Activated CD8-positive, alpha-beta T cell treated with anti-CD3 and anti-CD28 coated beads for 36 hours (primary cell): ENCODE measurements around the gene CENPP. TPM values are rescaled to one million over a fixed set of nuclear protein-coding genes. Genes with fewer than 3 reads are reported as not detected.

ENCODE experiments used
- ATAC-seq: fragments of 200-7000 bp; cut with Tn5 transposase; one replicate; pipeline ENCODE4 v1.10.0; 2021; ENCODE audit warnings: mild to moderate bottlenecking, moderate library complexity
- CTCF ChIA-PET: fragments of 350-600 bp; sonication (Branson Sonifier 250); formaldehyde crosslinking; loops from one replicate; lab custom pipeline; 2021; ENCODE audit warnings: antibody characterized with exemption; lab: Charles Lee
- POLR2A ChIA-PET: fragments of 350-600 bp; sonication (Branson Sonifier 250); formaldehyde crosslinking; loops from one replicate; lab custom pipeline; 2021; ENCODE audit warnings: antibody characterized with exemption; lab: Charles Lee
- DNase-seq: peaks from one replicate; pipeline ENCODE4 v3.0.0-alpha.2; 2020
- H3K27ac Mint-ChIP-seq: one replicate; pipeline ENCODE4 v1.8.0; 2021; ENCODE audit warnings: mild to moderate bottlenecking, mixed read lengths
- H3K27me3 Mint-ChIP-seq: one replicate; pipeline ENCODE4 v1.8.0; 2021; ENCODE audit warnings: mixed read lengths
- H3K36me3 Mint-ChIP-seq: one replicate; pipeline ENCODE4 v1.8.0; 2021; ENCODE audit warnings: low read depth, mixed read lengths
- H3K4me1 Mint-ChIP-seq: one replicate; pipeline ENCODE4 v1.8.0; 2021; ENCODE audit warnings: low read depth, mixed read lengths
- H3K4me3 Mint-ChIP-seq: one replicate; pipeline ENCODE4 v1.8.0; 2021; ENCODE audit warnings: mild to moderate bottlenecking, moderate library complexity, mixed read lengths
- H3K9me3 Mint-ChIP-seq: one replicate; pipeline ENCODE4 v1.8.0; 2021; ENCODE audit warnings: mixed read lengths
- intact Hi-C: fragments of 100-400 bp; cut with micrococcal nuclease; formaldehyde crosslinking; loops from one replicate; pipeline ENCODE4 v1.10.0; 2022
- total RNA-seq, 2 experiments: library from RNA; stranded (reverse); gene quantifications; one replicate each; pipeline ENCODE4 v1.2.3, GENCODE V29; 2021
- TF ChIP-seq, protein P1 (sequence below): fragments of 200-600 bp; IDR thresholded peaks from one replicate; pipeline ENCODE4 v1.8.0; 2022; ENCODE audit warnings: antibody characterized with exemption, mild to moderate bottlenecking

The CENPP gene
- total RNA-seq, 2 experiments from 2014 or later: 22.5 to 28.7 TPM

DNA sequence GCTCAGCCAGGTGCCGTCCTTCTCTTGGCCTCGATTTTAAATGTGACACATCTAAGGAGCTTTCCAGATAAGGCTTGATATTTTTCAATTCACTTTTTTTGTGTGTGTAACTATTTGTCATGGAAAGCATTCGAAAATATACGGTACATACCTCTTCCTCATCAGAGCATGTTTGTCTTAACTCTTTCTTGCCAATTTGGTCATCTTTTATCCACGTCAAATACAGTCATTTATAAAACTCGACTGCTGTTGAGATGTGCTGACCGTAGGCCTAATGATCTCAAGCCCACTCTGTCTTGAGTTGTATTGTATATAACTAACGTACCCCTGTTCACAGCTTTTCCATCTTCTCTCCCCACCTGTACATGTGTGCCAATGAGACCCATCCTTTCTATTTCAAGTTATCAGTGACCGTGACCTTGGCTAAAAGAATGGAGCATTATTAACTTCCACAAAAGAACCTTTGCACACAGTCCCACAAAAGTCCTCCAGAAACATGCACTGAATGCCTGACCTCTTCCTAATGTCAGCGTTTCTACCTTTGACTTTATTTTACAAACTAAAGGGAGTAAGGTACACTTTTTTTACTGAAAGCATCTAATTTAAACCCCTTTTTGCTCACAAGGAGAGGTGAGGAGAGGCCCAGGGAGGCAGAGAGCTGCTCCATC is 282.6 kb downstream of the CENPP start:
- Mint-ChIP-seq H3K27ac (no peak overlapping the region), H3K9me3 (no peaks in the 10 kb centered on the region), H3K4me3 (no peak overlapping the region), H3K36me3 (peaks cover 16% of the 10 kb centered on the region), H3K27me3 (no peaks in the 10 kb centered on the region), H3K4me1 (no peaks in the 10 kb centered on the region)
- intact Hi-C loops: no loop called here
- DNase-seq (no peak), ATAC-seq (no peak)
- CTCF ChIA-PET: interaction anchor here (0.9 kb wide), 1 partner anchor 468 kb away, joined by 3 read pairs; no protein-coding TSS in a partner anchor
- TF ChIP-seq, protein P1, sequence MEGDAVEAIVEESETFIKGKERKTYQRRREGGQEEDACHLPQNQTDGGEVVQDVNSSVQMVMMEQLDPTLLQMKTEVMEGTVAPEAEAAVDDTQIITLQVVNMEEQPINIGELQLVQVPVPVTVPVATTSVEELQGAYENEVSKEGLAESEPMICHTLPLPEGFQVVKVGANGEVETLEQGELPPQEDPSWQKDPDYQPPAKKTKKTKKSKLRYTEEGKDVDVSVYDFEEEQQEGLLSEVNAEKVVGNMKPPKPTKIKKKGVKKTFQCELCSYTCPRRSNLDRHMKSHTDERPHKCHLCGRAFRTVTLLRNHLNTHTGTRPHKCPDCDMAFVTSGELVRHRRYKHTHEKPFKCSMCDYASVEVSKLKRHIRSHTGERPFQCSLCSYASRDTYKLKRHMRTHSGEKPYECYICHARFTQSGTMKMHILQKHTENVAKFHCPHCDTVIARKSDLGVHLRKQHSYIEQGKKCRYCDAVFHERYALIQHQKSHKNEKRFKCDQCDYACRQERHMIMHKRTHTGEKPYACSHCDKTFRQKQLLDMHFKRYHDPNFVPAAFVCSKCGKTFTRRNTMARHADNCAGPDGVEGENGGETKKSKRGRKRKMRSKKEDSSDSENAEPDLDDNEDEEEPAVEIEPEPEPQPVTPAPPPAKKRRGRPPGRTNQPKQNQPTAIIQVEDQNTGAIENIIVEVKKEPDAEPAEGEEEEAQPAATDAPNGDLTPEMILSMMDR: no peak
- POLR2A ChIA-PET: interaction anchor here (1.1 kb wide), 1 partner anchor 11 kb away, joined by 3 read pairs; no protein-coding TSS in a partner anchor

DNA sequence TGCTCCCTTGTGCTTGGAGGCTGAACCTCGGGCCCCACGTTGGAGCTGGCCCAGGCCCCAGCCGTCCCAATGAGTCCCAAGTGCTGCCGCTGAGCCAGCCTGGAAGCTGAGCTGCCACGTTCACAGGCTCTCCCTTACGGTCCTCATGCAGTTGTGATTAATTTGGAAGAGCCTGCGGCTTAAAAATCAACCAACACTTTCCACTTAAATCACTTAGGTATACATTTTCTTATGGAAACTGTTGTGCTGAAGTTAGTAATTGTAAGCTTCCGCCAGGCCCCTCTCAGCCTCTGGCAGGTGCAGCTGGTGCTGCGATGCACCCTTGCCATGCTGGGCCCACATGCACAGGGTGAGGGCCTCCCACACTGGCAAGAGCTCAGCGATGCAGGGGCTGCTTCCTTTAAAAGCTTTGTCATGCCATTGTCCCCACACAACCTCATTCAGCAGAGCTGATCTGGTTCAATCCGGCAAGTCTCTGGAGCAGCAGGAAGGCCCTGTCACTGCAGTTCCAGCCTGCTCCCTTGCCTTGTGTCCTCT is 283.2 kb downstream of the CENPP start:
- intact Hi-C loops: no loop called here
- ATAC-seq (no peak), DNase-seq (no peak)
- no peaks in the 10 kb centered on the region for H3K27me3 Mint-ChIP-seq
- H3K4me1 Mint-ChIP-seq: no peaks in the 10 kb centered on the region
- H3K4me3 Mint-ChIP-seq: no peak overlapping the region
- CTCF ChIA-PET: no interaction called here
- POLR2A ChIA-PET: interaction anchor here (1.1 kb wide), 1 partner anchor 11 kb away, joined by 3 read pairs; no protein-coding TSS in a partner anchor
- no peak overlapping the region for H3K27ac Mint-ChIP-seq
- peaks cover 16% of the 10 kb centered on the region for H3K36me3 Mint-ChIP-seq
- TF ChIP-seq, protein P1: no peak
- no peaks in the 10 kb centered on the region for H3K9me3 Mint-ChIP-seq

DNA sequence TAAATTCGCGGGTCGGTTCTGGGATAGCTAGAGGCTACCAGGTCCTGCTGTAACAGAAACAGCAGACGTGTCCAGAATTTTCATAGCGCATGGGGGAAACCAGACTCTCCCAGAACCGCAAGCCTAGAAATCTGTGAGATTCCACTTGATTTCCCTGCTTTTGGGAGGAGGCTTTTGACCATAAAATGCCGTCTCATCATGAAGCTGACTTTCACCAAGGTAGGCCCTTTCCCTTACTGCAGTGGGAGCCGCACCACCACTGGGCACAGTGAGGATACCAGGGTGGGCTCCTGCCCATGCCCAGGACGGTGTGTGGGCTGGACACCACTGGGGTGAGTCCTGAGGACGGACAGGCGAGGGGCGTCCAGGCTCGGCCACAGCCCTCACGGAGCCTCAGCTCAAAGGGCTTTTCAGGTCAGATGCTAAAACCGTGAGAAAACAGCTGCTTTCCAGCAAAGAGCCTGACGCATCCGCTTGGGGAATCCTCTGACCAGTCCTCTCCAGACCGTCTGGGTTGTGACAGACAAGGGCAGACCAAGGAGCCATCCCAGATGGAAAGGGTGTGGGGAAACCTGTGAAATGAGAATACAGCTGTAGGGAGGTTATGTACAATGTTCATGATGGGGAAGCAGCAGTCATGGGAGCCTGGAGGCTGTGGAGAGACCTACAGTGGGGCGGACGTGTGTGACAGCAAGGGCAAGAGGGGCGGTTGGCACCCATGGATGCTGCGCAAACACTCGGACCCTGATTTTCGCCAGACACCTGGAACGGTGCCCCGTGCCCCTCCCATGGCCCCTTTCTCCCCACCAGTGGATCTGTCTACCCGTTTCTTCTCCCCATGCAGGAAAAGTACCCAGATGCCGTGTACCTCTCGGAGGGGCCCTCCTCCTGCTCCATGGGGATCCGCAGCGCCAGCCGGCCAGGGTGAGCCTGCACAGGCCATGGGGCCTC is 285.0 kb downstream of the CENPP start:
- Mint-ChIP-seq H3K27ac (no peak overlapping the region), H3K27me3 (no peaks in the 10 kb centered on the region), H3K9me3 (no peaks in the 10 kb centered on the region), H3K4me1 (no peaks in the 10 kb centered on the region), H3K4me3 (no peak overlapping the region), H3K36me3 (peaks cover 21% of the 10 kb centered on the region)
- TF ChIP-seq, protein P1: no peak
- ATAC-seq: no peak
- CTCF ChIA-PET: no interaction called here
- no peak for DNase-seq
- POLR2A ChIA-PET: no interaction called here
- intact Hi-C loops: no loop called here

DNA sequence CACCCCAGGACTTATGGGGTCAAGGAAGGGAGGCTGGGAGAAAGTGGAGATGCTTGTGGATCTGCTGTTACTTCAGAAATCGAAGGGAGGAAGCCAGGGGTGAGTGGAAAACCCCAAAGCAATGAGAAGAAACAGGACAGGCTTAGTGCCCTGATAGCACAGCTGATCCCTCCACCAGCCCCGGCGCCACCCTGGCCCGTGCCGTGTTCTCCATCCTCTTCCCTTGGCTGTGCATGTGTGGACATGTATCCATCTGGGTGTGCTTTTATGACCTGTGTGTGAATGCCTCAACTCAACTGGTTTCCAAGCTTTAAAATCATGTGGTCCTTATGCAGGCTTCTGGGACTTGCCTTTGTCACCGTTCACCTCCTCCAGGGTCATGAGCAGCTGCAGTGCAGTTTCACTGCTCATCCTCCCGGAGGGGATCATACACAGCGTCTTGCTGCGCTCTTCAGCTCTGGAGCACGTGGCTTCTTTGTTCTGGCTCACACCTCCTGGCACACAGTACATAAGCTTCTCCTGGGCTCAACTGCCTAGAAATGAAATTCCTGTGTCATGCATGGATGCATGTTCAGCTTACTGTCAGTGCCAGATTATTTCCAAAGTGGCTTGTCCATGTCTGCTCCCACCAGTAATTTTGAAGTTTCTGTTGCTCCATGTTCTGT is 286.0 kb downstream of the CENPP start:
- H3K36me3 Mint-ChIP-seq: peaks cover 21% of the 10 kb centered on the region
- H3K27ac Mint-ChIP-seq: peak overlapping the region; percentile 1

More for the DNA sequence above, 286.0 kb downstream of the CENPP start:
- intact Hi-C loops: no loop called here
- H3K9me3 Mint-ChIP-seq: no peaks in the 10 kb centered on the region
- no peaks in the 10 kb centered on the region for H3K4me1 Mint-ChIP-seq
- TF ChIP-seq, protein P1: no peak
- DNase-seq: no peak
- H3K27me3 Mint-ChIP-seq: no peaks in the 10 kb centered on the region
- no peak overlapping the region for H3K4me3 Mint-ChIP-seq
- ATAC-seq: no peak
- ChIA-PET POLR2A (no interaction called here), CTCF (no interaction called here)
